Measurements from ENCODE around the gene SAFB. TPM values are rescaled to one million over a fixed set of nuclear protein-coding genes. Genes with fewer than 3 reads are reported as not detected.

SAFB gene
- total RNA-seq, 2 donors from 2014 or later = 130 to 153 TPM

- Mint-ChIP-seq H3K27me3 (ENCODE audit: insufficient read depth) (no peaks in the 10 kb centered on the region), H3K27ac (peak overlapping the region; percentile 83), H3K9me3 (no peaks in the 10 kb centered on the region), H3K4me3 (no peak overlapping the region), H3K36me3 (ENCODE audit: low read depth) (peaks cover 89% of the 10 kb centered on the region), H3K4me1 (peaks cover 1% of the 10 kb centered on the region)
- Histone ChIP-seq H3K9me3 (ENCODE audit: control insufficient read depth, low read length) (no peaks in the 10 kb centered on the region), H3K9ac (ENCODE audit: extremely low read depth, low read length, poor library complexity, severe bottlenecking) (no peak overlapping the region), H3K4me1 (ENCODE audit: control insufficient read depth, insufficient read depth, low read length) (no peaks in the 10 kb centered on the region), H3K27me3 (ENCODE audit: control insufficient read depth, insufficient read depth, low read length, poor library complexity, severe bottlenecking) (no peaks in the 10 kb centered on the region), H3K27ac (ENCODE audit: low read depth, low read length) (no peak overlapping the region), H3K36me3 (ENCODE audit: control insufficient read depth, insufficient read depth, low read length) (peaks cover 89% of the 10 kb centered on the region), H3K4me3 (ENCODE audit: low read length) (no peak overlapping the region)
- 91 to 94% methylated on average over 5 of the region's 5 CpGs for WGBS, 2 experiments (ENCODE audit: insufficient coverage in 1 of 2, insufficient read length in 1 of 2)
- DNase-seq = no peak
- no peak for TF ChIP-seq CTCF (conservative IDR thresholded peaks at IDR 0.05)
These were observed 22.5 kb downstream of the SAFB start for GRCh38 chr19:5645409-5645808.

- TF ChIP-seq CTCF (conservative IDR thresholded peaks at IDR 0.05) = no peak
- Histone ChIP-seq H3K9me3 (ENCODE audit: control insufficient read depth, low read length) (no peaks in the 10 kb centered on the region), H3K4me1 (ENCODE audit: control insufficient read depth, insufficient read depth, low read length) (no peaks in the 10 kb centered on the region), H3K9ac (ENCODE audit: extremely low read depth, low read length, poor library complexity, severe bottlenecking) (no peak overlapping the region), H3K27me3 (ENCODE audit: control insufficient read depth, insufficient read depth, low read length, poor library complexity, severe bottlenecking) (no peaks in the 10 kb centered on the region), H3K4me3 (ENCODE audit: low read length) (no peak overlapping the region), H3K27ac (ENCODE audit: low read depth, low read length) (no peak overlapping the region), H3K36me3 (ENCODE audit: control insufficient read depth, insufficient read depth, low read length) (peaks cover 90% of the 10 kb centered on the region)
- Mint-ChIP-seq H3K36me3 (ENCODE audit: low read depth) (peaks cover 89% of the 10 kb centered on the region), H3K27ac (peak overlapping the region; percentile 45), H3K4me3 (no peak overlapping the region), H3K4me1 (peaks cover 1% of the 10 kb centered on the region), H3K9me3 (no peaks in the 10 kb centered on the region), H3K27me3 (ENCODE audit: insufficient read depth) (no peaks in the 10 kb centered on the region)
- DNase-seq = no peak
- WGBS, 2 experiments (ENCODE audit: insufficient coverage in 1 of 2, insufficient read length in 1 of 2) = 90 to 98% methylated on average over 4 of the region's 4 CpGs
These were observed 23.8 kb downstream of the SAFB start for GRCh38 chr19:5646703-5647102.

- Mint-ChIP-seq H3K4me3 (no peak overlapping the region), H3K27ac (no peak overlapping the region), H3K9me3 (no peaks in the 10 kb centered on the region), H3K36me3 (ENCODE audit: low read depth) (peaks cover 87% of the 10 kb centered on the region), H3K4me1 (no peaks in the 10 kb centered on the region), H3K27me3 (ENCODE audit: insufficient read depth) (no peaks in the 10 kb centered on the region)
- DNase-seq = no peak
- no peak overlapping the region for H3K4me3 ChIP-seq (ENCODE audit: low read length)
- H3K4me1 ChIP-seq (ENCODE audit: control insufficient read depth, insufficient read depth, low read length) = no peaks in the 10 kb centered on the region
- H3K9ac ChIP-seq (ENCODE audit: extremely low read depth, low read length, poor library complexity, severe bottlenecking) = no peak overlapping the region
- H3K36me3 ChIP-seq (ENCODE audit: control insufficient read depth, insufficient read depth, low read length) = peaks cover 92% of the 10 kb centered on the region
- H3K27me3 ChIP-seq (ENCODE audit: control insufficient read depth, insufficient read depth, low read length, poor library complexity, severe bottlenecking) = no peaks in the 10 kb centered on the region
- WGBS, 2 experiments (ENCODE audit: insufficient coverage in 1 of 2, insufficient read length in 1 of 2) = 93 to 94% methylated on average over 2 to 3 of the region's 11 CpGs
- no peak overlapping the region for H3K27ac ChIP-seq (ENCODE audit: low read depth, low read length)
- TF ChIP-seq CTCF (conservative IDR thresholded peaks at IDR 0.05) = no peak
- no peaks in the 10 kb centered on the region for H3K9me3 ChIP-seq (ENCODE audit: control insufficient read depth, low read length)
These were observed 25.6 kb downstream of the SAFB start for GRCh38 chr19:5648464-5648863.
